GM18870 (cell line): ENCODE measurements around the gene SCEL.
"Not testable (repeated sequence)": the region's sequence is repeated elsewhere in the genome, so short reads cannot be mapped to it uniquely, and the experiment has no call there.

Experiments
- ATAC-seq: cut with Tn5 transposase; IDR thresholded peaks from one replicate; pipeline ENCODE4 v1.9.1; 2021; ENCODE audit warnings: moderate library complexity; ENCODE audit not compliant: unreplicated experiment

The SCEL gene, protein sequence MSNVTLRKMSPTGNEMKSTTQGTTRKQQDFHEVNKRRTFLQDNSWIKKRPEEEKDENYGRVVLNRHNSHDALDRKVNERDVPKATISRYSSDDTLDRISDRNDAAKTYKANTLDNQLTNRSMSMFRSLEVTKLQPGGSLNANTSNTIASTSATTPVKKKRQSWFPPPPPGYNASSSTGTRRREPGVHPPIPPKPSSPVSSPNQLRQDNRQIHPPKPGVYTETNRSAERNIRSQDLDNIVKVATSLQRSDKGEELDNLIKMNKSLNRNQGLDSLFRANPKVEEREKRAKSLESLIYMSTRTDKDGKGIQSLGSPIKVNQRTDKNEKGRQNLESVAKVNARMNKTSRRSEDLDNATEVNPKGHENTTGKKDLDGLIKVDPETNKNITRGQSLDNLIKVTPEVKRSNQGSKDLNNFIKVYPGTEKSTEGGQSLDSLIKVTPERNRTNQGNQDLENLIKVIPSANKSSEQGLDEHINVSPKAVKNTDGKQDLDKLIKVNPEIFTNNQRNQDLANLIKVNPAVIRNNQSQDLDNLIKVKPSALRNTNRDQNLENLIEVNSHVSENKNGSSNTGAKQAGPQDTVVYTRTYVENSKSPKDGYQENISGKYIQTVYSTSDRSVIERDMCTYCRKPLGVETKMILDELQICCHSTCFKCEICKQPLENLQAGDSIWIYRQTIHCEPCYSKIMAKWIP

DNA sequence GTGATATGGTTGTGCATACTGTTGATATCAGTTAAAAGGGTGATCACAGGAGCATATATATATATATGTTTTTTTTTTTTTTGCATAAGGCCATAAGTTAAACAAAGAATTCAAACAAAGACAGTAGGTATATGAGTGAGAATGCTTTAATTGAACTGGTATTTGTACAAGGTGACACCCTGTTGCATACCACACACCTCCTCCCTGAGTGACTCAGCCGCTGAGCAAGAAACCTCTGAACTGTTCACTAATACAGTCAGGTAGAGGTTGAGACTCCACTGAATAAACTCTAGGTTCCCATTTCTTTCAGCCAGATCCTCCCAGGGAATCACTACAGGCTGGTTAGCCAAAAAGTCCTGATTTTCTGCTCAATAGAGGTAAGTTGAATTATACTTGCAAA is at the start of gene SCEL:
Gene SCEL (plus strand): TSS at position 259 of the 400 bp plus-strand sequence. CDS start 20,170 bp downstream, outside the sequence.
- ATAC-seq = no peak

DNA sequence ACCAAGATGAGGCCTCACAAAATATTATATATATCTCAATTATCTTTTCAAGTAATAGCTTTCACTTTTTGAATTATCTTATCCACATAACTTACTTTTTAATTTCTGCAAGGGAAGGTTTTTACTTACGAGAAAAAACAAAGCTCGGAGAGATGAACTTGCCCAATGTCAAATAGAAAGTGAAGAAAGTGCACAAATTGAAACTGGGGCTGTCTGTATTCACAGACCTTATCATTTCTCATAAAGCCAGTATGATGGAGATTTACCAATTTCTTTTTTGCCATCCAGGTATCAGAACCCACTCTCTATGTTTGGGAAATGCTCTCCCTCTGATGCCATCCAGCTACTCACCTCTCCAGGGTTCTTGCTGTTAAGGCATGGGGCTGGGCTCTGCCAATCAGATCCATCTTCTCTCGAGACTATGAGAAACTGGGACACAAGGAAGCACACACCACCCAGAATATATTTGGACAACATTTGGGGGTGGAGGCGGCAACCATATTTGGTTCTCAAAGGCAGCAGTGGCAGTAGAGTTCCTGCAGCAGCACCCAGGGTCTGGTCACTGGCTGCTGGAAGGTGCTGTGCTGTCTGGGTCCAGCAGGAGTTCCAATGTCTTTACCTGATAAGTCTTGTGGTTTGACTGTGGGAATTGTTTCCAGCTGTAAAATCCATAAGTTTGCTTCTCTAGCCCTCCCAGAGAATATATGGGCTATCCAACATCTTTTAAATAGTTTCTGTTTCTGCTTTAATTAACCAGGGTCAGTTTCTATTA is 45.8 kb upstream of the SCEL start:
- ATAC-seq = no peak

DNA sequence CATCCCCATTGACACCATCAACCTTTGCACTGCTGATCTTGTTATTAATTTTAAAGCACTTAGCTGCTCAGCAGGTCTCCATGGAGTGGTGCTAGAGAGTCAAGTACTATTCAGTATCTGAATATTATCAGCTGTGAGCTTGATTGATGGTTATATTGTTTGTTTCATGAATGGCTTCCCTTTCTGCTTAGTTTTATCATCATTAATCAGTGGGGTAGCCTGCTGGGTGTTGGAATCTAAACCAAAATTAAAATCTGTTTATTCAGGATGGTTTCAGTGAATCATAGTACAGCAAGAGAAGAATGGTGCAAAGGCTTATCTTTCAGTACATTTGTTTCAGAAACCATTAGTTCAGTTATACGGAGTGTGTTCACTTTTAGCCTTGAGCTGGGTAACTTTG is 42.5 kb upstream of the SCEL start:
- peak; percentile 73 for ATAC-seq

DNA sequence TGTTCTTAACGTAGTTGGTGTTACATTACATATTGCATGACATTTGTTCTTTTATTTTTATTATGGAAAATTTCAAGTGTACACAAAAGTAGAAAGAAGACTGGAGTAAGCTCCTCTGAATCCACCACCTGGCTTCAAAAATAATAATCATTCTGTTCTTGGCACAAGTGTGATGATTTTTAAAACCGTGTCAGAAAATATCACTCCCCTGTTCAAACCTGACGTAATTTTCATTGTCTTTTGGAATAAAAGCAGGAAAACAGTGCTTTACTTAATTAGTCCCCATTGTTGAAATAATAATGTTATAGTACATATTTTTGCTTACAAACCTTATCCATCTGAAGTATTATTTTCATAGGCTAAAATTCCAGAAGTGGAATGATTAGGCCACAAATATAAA is 41.3 kb upstream of the SCEL start:
- no peak for ATAC-seq

DNA sequence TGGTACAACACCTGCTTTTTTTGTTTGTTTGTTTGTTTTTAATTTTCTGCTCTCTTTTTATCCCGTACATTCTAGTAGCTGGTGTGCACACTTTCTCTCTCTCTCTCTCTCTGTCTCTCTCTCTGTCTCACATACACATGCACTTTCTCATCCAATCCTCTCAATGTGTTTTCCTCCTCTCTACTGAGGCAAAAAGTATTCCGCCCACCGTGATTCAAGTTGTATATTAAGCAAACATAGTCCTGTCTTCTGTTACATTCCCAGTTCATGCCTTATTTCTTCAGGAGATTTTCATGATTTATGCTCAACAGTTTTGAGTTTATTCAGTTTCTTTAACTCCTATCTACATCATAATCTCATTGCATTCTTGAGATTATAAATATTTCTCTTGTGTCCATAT is 38.2 kb upstream of the SCEL start:
- no peak for ATAC-seq

DNA sequence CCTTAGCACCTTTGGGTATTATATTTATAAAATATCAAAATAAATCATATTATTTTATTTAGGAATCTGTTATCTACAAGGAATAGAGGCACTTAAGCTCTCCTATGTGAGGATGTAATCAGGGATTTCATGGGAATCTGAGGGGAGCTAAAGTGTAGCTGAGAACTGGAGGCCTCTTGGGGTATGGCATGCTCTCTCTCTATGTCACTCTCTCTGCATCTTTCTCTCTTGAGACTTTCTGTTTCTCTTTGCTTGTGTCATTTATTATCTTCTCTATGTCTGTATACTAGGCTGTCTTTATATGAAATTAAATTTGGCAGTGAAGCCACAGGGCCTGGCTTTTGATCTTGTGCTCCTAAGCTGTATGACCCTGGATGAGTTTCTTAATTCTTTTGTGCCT is 37.7 kb upstream of the SCEL start:
- ATAC-seq = no peak

DNA sequence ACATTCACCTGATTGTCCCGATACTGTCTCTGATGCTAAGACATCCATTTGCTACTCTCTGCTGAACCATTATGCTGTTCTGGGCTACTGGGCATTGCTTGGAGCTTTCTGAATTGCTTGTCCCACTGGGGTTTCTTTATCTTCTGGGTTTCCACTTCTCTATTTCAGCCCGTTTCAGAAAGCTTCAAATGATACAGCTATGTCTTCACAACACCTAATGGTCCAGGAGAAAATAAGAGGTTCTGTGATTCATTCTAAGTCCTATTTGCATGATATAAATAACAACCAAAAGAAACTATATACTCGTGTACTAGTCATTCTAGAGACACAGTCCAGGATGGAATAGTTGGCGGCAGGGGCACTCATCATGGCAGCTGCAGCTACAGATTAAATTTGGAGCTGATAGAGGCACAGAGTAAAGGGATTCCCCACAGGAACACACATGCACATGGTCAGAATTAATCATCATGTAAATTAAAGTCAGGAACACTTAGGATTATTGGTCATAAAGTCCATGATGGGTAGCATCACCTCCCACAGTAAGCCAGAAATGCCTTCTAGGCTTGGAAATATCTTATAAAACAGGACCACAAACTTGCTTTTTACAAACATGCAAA is 33.3 kb upstream of the SCEL start:
- peak; percentile 88 for ATAC-seq

DNA sequence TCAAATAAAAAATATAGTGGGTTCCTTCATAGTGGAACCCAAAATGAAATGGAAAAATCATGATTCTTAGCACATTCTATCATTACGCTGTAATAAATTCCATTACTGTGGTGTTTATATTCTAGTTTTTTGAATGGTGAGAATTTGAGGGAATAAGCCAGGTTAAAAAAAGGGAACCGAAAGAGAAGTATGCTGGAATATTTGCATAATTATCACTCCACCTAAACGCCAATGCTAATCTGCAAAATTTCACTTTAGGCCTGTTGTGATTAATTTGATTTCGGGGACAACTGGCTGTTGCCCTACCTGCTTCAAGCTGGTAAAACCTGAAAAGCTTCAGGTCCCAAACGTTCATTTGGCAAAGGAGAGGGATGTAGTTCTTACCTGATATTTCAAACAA is 32.1 kb upstream of the SCEL start:
- ATAC-seq = no peak

DNA sequence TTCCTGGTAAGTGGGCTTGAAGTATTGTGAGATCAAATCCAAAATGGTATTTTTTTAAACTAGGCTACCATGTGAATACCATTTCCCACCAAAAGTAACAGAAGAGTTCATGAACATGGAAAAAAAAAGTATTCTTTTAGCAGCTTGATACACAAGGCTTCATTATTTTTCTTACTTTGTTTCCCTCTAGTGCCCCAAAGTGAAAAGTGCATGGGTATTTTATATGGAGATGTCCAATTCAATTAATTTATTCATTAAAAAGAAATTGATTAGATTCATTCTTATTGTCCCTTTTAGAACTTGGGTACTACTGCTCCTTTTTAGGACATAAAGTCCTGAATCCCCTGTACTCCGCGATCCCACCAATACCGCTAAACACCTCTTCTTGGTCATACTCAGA is 28.6 kb upstream of the SCEL start:
- ATAC-seq = no peak

DNA sequence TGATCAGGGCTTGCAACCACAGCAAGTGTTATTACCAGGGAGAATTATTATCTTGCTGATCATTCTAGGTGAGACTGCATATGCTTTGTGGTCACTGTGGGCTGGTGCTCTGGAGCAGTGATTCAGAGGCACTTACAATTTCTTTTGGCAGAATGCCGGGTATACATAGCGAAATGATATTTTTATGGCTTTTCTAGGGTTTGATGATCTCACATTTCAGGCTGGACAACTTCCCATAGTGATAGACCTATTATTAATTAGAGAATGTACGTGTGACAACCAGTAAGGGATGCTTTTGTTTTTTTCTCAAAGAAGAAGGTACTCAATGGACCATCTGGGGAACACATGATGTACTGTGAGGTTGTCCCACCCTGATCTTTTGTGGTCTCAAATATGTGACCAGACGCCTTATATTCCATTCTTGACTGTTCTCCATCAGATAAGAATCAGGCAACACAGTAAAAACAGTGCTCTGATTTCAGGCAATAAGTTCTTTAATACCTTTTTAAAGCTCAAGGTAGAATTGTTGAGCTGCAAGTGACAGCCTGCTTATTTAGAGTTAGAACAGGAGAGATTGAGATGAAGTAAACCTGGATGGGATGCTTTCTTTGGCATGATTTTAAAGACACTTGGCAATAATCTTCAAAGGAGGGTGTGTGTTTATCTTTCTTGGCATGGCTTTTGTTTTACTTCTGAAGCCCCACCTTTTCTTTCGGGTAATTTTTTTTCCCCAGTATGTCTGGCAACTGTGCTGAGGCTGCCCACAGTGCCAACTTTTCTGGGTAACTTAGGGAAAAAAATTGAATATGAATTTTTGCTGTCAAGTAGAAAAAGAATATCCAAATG is 27.4 kb upstream of the SCEL start:
- ATAC-seq = no peak

DNA sequence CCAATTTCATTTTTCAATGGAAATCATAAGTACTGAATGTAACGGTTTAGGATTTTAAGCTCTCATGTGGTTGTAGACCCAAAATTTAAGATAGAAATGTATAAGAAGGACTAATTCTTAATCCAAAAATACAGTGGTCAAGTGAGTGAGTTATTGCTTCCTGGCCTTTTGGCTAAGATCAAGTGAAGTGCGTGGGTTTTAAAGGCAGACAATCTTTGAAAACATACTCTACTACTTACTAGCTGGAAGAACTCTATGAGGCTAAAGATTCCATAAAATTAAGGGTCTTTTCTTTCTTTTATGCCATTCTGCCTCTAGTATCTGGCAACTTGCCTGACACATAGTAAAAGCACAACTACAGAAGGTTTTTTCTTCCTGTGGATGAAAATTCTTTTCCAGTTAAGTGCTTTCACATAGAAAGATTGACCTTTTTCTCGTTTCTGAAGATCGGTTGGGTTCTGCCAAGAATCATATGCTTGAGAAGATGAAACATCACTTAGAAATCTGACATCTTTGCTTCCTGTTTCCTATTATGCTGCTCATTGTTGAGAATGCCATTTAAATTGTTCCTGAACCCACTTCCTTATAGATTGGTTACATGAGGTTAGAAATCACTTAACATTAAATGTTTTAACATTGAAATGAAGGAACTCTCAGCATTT is 26.4 kb upstream of the SCEL start:
- ATAC-seq = no peak

DNA sequence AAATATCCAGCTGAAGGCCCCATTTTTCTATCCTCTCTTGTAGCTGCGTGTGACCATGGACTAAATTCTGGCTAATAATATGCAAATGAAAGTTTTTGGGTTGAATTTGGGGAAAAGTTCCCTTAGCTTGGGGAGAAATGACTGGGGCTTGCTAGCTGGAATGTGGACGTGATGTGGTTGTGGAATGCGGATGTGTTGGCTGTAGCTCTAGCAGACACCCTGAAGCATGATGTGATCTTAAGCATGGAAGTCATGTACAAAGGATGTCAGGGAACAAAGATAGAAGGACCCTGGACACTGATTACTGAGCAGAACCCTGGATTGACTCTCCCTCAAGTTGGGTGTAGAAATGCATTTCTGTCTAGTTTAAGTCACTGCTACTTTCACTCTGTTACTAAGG is 25.4 kb upstream of the SCEL start:
- ATAC-seq = no peak

DNA sequence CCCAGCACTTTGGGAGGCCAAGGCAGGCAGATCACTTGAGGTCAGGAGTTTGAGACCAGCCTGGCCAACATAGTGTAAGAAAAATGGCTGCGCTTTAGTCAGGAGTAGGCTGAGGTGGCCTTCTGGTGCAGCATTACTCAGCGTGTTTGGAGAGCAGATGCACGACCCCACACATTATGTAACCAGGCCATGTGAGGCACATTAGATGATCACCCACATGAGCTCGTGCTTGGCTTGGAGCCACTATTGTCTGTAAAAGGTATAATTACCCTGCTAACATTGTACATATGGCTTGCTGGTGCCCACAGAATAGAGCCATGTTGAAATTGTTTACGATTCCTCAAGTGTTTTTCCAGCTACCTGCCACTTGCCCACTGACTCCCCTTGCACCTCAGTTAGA is 24.0 kb upstream of the SCEL start:
- no peak for ATAC-seq

DNA sequence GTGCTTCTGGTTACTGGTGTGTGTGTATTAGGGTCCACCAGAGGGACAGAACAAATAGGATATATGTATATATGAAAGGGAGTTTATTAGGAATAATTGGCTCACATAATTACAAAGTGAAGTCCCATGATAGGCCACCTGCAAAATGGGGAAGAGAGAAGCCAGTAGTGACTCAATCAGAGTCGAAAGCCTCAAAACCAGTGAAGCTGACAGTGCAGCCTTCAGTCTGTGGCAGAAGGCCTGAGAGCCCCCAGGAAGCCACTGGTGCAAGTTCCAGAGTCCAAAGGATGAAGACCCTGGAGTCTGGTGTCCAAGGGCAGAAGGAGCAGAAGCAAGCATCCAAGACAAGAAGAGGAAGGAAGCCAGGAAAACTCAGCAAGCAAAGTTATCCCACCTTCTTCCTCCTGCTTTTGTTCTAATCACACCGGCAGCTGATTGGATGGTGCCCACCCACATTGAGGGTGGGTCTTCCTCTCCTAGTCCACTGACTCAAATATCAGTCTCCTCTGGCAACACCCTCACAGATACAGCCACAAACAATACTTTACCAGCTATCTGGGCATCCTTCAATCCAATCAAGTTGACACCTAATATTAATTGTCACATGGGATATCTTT is 21.7 kb upstream of the SCEL start:
- ATAC-seq = peak; percentile 68

DNA sequence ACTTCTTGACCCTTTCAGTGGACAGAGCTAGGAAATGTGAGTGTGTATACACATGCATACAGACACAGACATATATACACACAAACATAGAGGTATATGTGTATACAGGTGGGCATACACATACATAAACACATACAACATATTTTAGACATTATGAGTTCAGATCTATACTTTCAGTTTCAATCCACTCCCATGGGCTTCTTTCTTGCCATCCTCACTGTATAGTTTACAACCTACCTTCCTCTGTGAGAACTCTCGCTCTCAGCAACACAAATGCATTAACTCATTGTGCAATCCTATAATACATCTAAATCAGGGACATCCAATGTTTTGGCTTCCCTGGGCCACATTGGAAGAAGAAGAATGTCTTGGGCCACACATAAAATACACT is 21.2 kb upstream of the SCEL start:
- peak; percentile 85 for ATAC-seq

DNA sequence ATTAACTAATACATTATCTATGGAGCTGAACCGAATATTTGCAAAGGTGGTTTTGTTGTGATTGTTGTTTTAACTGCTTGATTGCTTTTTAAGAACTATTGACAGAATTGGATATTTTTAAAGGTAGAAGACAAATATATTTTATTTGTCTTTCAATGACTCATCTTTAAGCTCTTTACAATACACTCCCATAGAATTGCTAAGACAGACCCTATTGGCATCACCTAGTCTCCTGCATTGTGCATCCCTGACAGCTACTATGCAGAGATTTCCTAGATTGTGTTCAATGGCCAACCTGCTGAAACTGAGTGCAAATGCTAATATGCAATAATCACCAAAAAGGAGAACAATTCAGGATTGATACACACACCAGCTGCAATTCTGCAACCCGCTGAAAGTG is 19.7 kb upstream of the SCEL start:
- no peak for ATAC-seq

DNA sequence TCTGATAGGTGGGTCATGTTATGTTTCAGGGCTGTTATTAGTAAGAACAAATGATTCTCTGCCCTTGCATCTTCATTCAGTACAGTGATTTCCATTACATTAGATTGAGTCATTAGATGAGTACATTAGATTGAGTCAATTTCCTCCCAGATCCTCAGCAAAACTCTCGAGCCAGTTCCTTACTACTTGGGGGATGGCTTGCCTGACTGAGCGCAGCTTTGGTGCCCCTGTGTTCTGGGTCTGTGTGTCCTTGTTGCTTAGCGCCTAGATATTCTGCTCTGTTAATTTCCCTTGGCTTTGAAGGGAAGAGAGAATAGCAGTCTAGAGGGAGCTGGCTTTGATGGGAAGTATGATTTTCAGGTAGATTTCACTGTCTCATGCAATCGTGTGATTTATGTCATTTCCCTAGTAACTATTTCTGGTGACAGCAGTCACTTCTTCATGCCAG is 19.1 kb upstream of the SCEL start:
- ATAC-seq = peak; percentile 55

DNA sequence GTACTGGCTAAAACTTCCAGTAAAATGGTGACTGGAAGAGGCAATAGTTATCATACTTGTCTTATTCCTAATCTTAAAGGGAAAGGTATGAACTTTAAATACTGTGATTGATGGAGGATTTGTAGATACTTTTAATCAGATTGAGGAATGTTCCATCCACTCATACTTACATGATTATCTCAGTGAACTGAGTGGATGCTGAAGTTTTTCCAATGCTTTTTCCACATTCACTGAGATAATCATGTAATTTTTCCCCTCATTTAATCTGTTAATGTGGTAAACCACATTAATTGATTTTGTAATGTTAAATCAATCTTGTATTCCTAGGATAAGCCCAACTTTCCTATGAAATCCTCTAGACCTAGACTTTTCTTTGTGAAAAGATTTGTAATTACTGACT is 17.2 kb upstream of the SCEL start:
- ATAC-seq = no peak

DNA sequence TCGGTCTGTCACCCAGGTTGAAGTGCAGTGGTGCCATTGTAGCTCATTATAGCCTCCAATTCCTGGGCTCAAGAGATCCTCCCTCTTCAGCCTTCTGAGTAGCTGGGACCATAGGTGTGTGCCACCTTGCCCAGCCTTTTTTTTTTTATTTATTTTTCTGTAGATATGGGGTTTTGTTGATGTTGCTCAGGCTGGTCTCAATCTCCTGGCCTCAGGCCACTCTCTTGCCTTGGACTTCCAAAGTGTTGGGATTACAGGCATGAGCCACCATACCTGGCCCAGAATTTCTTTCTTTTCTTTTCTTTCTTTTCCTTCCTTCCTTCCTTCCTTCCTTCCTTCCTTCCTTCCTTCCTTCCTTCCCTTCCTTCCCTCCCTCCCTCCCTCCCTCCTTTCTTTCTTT is 16.1 kb upstream of the SCEL start:
- ATAC-seq = not testable (repeated sequence)
